ENCODE measurements around the gene PKN3. TPM values are rescaled to one million over a fixed set of nuclear protein-coding genes. Genes with fewer than 3 reads are reported as not detected.
"Not testable (repeated sequence)": the region's sequence is repeated elsewhere in the genome, so short reads cannot be mapped to it uniquely, and the experiment has no call there.

Gene PKN3
- total RNA-seq, 2 donors from 2014 or later, result 26.0 to 27.2 TPM

DNA sequence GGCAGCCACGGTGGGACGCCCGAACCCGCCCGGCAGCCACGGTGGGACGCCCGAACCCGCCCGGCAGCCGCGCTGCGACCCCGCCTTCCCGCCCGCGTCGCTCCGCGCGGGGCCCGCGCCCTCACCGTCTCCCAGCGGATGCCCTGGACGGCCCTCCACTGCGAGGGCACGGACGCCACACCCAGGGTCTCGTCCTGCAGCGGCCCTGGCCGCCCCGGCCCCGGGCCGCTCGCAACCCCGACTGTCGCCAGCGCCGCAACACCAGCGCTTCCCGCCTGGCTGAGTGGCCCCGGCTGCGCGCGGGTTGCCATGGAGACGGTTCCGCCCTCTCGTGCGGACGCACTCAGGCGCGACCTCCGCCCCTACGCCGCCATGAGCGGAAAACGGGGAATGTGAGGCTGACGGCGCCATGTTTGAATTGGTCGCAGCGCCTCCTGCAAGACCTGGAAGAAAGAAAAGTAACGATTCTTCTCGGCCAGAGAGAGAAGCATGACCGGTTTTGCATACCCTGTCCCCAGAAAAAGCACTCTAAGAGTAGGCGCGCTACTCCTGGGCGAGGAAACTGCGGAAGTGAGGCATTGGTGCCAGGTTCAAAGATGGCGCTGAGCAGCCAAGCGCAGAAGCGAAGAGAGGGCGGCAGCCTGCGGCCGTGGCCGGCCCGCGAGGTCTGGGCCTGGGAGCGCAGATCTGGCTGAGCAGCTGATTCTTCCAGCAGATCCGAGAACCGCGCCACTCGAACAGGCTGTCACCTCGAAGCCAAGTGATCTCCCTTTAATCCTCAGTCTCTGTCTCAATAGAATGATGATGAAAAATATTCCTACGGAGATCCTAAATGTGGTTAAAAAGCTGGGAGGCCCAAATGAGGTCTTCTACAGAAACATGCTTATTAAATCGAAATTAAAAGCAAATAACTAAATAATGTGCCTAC lies 45.6 kb upstream of the PKN3 start, which contains the start of gene DYNC2I2:
Gene DYNC2I2 (minus strand): TSS at position 432 of the 928 bp plus-strand sequence. CDS start 121 bp downstream, at position 311.
- Histone ChIP-seq H3K4me3 (ENCODE audit: low read length) (peak within 1 kb of the TSS; percentile 93), H3K9me3 (ENCODE audit: control insufficient read depth, low read length) (no peaks in the 10 kb centered on the region), H3K9ac (ENCODE audit: extremely low read depth, low read length, poor library complexity, severe bottlenecking) (peak within 1 kb of the TSS; percentile 99), H3K36me3 (ENCODE audit: control insufficient read depth, insufficient read depth, low read length) (no peaks in the 10 kb centered on the region), H3K27me3 (ENCODE audit: control insufficient read depth, insufficient read depth, low read length, poor library complexity, severe bottlenecking) (no peaks in the 10 kb centered on the region), H3K27ac (ENCODE audit: low read depth, low read length) (peak within 1 kb of the TSS; percentile 100), H3K4me1 (ENCODE audit: control insufficient read depth, insufficient read depth, low read length) (no peaks in the 10 kb centered on the region)
- DNase-seq, result peak; percentile 98
- H3K27ac Mint-ChIP-seq, result peak within 1 kb of the TSS; percentile 100
- TF ChIP-seq, protein P1, sequence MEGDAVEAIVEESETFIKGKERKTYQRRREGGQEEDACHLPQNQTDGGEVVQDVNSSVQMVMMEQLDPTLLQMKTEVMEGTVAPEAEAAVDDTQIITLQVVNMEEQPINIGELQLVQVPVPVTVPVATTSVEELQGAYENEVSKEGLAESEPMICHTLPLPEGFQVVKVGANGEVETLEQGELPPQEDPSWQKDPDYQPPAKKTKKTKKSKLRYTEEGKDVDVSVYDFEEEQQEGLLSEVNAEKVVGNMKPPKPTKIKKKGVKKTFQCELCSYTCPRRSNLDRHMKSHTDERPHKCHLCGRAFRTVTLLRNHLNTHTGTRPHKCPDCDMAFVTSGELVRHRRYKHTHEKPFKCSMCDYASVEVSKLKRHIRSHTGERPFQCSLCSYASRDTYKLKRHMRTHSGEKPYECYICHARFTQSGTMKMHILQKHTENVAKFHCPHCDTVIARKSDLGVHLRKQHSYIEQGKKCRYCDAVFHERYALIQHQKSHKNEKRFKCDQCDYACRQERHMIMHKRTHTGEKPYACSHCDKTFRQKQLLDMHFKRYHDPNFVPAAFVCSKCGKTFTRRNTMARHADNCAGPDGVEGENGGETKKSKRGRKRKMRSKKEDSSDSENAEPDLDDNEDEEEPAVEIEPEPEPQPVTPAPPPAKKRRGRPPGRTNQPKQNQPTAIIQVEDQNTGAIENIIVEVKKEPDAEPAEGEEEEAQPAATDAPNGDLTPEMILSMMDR (conservative IDR thresholded peaks at IDR 0.05), result no peak
- no peaks in the 10 kb centered on the region for H3K9me3 Mint-ChIP-seq
- peaks cover 11% of the 10 kb centered on the region for H3K36me3 Mint-ChIP-seq (ENCODE audit: low read depth)
- 1 to 3% methylated on average over 40 to 86 of the region's 86 CpGs for WGBS, 2 experiments (ENCODE audit: insufficient coverage in 1 of 2, insufficient read length in 1 of 2)
- H3K4me1 Mint-ChIP-seq, result peaks cover 2% of the 10 kb centered on the region
- no peaks in the 10 kb centered on the region for H3K27me3 Mint-ChIP-seq (ENCODE audit: insufficient read depth)
- H3K4me3 Mint-ChIP-seq, result peak within 1 kb of the TSS; percentile 70

DNA sequence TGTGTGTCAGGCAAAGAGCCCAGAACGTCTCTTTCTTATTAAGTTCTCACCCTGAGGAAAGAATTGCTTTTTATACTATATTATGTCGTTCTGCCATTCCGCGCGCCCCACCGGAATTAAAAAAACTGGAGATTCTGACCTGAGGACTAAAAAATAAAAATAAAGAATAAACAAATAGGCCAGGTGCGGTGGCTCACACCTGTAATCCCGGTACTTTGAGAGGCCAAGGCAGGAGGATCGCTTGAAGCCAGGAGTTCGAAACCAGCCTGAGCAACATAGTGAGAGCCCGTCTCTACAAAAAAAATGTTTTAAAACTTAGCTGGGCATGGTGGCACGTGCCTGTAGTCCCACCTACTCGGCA lies 45.0 kb upstream of the PKN3 start:
- no peaks in the 10 kb centered on the region for H3K9me3 Mint-ChIP-seq
- no peaks in the 10 kb centered on the region for H3K36me3 ChIP-seq (ENCODE audit: control insufficient read depth, insufficient read depth, low read length)
- H3K4me3 Mint-ChIP-seq, result peak overlapping the region; percentile 70
- H3K9ac ChIP-seq (ENCODE audit: extremely low read depth, low read length, poor library complexity, severe bottlenecking), result peak overlapping the region; percentile 99
- peaks cover 9% of the 10 kb centered on the region for H3K36me3 Mint-ChIP-seq (ENCODE audit: low read depth)
- H3K27me3 Mint-ChIP-seq (ENCODE audit: insufficient read depth), result no peaks in the 10 kb centered on the region
- peak overlapping the region; percentile 100 for H3K27ac Mint-ChIP-seq
- TF ChIP-seq, protein P1 (conservative IDR thresholded peaks at IDR 0.05), result no peak
- no peak for DNase-seq
- WGBS, 2 experiments (ENCODE audit: insufficient coverage in 1 of 2, insufficient read length in 1 of 2), result 90 to 94% methylated on average over 8 to 13 of the region's 13 CpGs
- peak overlapping the region; percentile 100 for H3K27ac ChIP-seq (ENCODE audit: low read depth, low read length)
- no peaks in the 10 kb centered on the region for H3K27me3 ChIP-seq (ENCODE audit: control insufficient read depth, insufficient read depth, low read length, poor library complexity, severe bottlenecking)
- no peaks in the 10 kb centered on the region for H3K9me3 ChIP-seq (ENCODE audit: control insufficient read depth, low read length)
- H3K4me3 ChIP-seq (ENCODE audit: low read length), result peak overlapping the region; percentile 93
- peaks cover 2% of the 10 kb centered on the region for H3K4me1 Mint-ChIP-seq
- H3K4me1 ChIP-seq (ENCODE audit: control insufficient read depth, insufficient read depth, low read length), result no peaks in the 10 kb centered on the region

DNA sequence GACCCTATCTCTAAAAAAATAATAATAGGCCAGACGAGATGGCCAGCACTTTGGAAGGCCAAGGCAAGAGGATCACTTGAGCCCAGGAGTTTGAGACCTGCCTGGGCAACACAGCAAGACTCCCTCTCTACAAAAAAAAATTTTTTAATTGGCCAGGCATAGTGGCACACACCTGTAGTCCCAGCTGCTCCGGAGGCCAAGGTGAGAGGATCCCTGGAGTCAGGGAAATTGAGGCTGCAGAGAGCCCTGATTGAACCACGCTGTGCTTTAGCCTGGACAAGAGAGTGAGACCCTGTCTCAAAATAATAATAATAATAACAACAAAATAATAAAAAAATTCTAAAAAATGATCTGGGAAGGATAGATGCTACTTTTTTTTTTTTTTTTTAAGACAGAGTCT lies 44.5 kb upstream of the PKN3 start:
- Mint-ChIP-seq H3K4me1 (peaks cover 2% of the 10 kb centered on the region), H3K4me3 (no peak overlapping the region), H3K36me3 (ENCODE audit: low read depth) (peaks cover 9% of the 10 kb centered on the region), H3K9me3 (no peaks in the 10 kb centered on the region), H3K27ac (peak overlapping the region; percentile 100), H3K27me3 (ENCODE audit: insufficient read depth) (no peaks in the 10 kb centered on the region)
- Histone ChIP-seq H3K4me3 (ENCODE audit: low read length) (no peak overlapping the region), H3K9ac (ENCODE audit: extremely low read depth, low read length, poor library complexity, severe bottlenecking) (no peak overlapping the region), H3K27ac (ENCODE audit: low read depth, low read length) (no peak overlapping the region), H3K36me3 (ENCODE audit: control insufficient read depth, insufficient read depth, low read length) (no peaks in the 10 kb centered on the region), H3K4me1 (ENCODE audit: control insufficient read depth, insufficient read depth, low read length) (no peaks in the 10 kb centered on the region), H3K27me3 (ENCODE audit: control insufficient read depth, insufficient read depth, low read length, poor library complexity, severe bottlenecking) (no peaks in the 10 kb centered on the region), H3K9me3 (ENCODE audit: control insufficient read depth, low read length) (no peaks in the 10 kb centered on the region)
- 95% methylated on average over 2 of the region's 3 CpGs; no CpG with 5 or more reads in 1 of the 2 experiments for WGBS, 2 experiments (ENCODE audit: insufficient coverage in 1 of 2, insufficient read length in 1 of 2)
- no peak for DNase-seq
- TF ChIP-seq, protein P1 (conservative IDR thresholded peaks at IDR 0.05), result no peak

DNA sequence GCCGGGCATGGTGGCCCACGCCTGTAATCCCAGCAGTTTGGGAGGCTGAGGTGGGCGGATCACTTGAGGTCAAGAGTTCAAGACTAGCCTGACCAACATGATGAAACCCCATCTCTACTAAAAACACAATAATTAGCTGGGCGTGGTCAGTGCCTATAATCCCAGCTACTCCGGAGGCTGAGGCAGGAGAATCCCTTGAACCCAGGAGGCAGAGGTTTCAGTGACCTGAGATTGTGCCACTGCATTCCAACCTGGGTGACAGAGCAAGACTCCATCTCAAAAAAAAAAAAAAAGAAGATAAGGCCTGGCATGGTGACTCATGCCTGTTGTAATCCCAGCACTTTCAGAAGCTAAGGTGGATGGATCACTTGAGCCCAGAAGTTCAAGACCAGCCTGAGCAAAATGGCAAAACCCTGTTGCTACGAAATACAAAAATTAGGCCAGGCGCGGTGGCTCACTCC lies 35.8 kb upstream of the PKN3 start:
- not testable (repeated sequence) for H3K4me3 ChIP-seq (ENCODE audit: low read length); DNase-seq; H3K27me3 Mint-ChIP-seq (ENCODE audit: insufficient read depth); H3K9ac ChIP-seq (ENCODE audit: extremely low read depth, low read length, poor library complexity, severe bottlenecking); H3K4me1 Mint-ChIP-seq; H3K27ac ChIP-seq (ENCODE audit: low read depth, low read length); H3K27ac Mint-ChIP-seq; H3K9me3 ChIP-seq (ENCODE audit: control insufficient read depth, low read length); H3K4me3 Mint-ChIP-seq; H3K27me3 ChIP-seq (ENCODE audit: control insufficient read depth, insufficient read depth, low read length, poor library complexity, severe bottlenecking); H3K36me3 ChIP-seq (ENCODE audit: control insufficient read depth, insufficient read depth, low read length); H3K9me3 Mint-ChIP-seq; H3K36me3 Mint-ChIP-seq (ENCODE audit: low read depth); H3K4me1 ChIP-seq (ENCODE audit: control insufficient read depth, insufficient read depth, low read length)
- 96 to 98% methylated on average over 6 to 8 of the region's 8 CpGs for WGBS, 2 experiments (ENCODE audit: insufficient coverage in 1 of 2, insufficient read length in 1 of 2)
